ENCODE measurements around the gene AAR2.
A peak's percentile ranks its signal among the peaks of the same experiment; 100 is the strongest.

The AAR2 gene

DNA sequence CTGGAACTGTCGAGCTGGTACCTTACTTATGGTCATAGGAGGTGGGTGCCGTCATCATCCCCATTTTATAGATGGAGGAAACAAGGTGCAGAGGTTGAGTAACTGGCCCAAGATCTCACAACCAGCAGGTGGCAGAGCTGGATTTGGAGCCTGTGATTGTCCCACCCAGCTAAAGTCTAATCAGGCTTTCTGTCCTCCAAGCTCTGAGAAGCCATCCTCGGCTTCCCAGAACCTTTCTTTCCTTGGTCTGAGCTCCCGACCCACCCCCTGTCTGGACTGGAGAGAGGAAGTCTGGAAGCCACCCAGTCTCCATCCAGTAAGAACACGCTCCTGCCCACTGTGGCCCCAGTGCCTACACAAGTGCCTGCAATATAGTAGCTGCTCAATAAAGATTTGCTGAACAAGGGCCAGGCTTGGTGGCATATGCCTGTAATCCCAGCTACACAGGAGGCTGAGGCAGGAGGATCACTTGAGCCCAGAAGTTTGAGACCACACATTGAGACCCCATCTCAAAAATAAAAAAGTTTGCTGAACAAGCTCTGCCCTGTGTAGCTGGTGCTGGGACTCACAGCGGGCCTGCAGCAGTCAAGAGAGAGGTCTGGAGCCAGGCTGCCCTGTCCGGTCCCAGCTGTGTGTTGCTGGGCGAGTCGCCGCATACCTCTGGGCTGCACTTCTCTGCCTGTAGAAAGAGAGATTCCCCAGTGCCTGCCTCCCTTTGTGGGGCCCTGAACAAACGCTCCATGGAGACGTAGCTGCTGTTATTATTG is 37.3 kb downstream of the AAR2 start:
- peak; percentile 6 for DNase-seq
- H2AK5ac ChIP-seq (ENCODE audit: low read length, severe bottlenecking) = no peak overlapping the region
- H3K4ac ChIP-seq (ENCODE audit: low read depth in 1 of 2, low read length in 2 of 2) = no peak overlapping the region
- H4K91ac ChIP-seq (ENCODE audit: low read length) = no peak overlapping the region
- 84% methylated on average over 12 of the region's 12 CpGs for WGBS
- H3K14ac ChIP-seq (ENCODE audit: low read length in 2 of 2) = no peak overlapping the region
- H2AFZ ChIP-seq (ENCODE audit: low read depth, low read length) = no peak overlapping the region
- H2BK120ac ChIP-seq (ENCODE audit: low read depth, low read length) = no peak overlapping the region
- no peaks in the 10 kb centered on the region for H3K9me3 ChIP-seq (ENCODE audit: control insufficient read depth, low read length)
- no peak overlapping the region for H3K27ac ChIP-seq (ENCODE audit: low read length, poor library complexity, severe bottlenecking)
- peaks cover 39 to 71% of the 10 kb centered on the region in 2 experiments for H3K27me3 ChIP-seq (ENCODE audit: control insufficient read depth in 1 of 2, insufficient read depth in 1 of 2, low read length in 2 of 2)
- no peak overlapping the region for H3K9ac ChIP-seq (ENCODE audit: low read length)
- no peaks in the 10 kb centered on the region for H3K36me3 ChIP-seq (ENCODE audit: control insufficient read depth in 1 of 2, insufficient read depth in 2 of 2, low read depth in 1 of 2, low read length in 2 of 2)
- H3K4me2 ChIP-seq (ENCODE audit: low read length, poor library complexity, severe bottlenecking) = no peak overlapping the region
- H3K23ac ChIP-seq (ENCODE audit: low read length in 2 of 2) = no peak overlapping the region
- H4K8ac ChIP-seq (ENCODE audit: low read length) = no peak overlapping the region
- H3K79me1 ChIP-seq (replicated peaks; ENCODE audit: low read length, poor library complexity, severe bottlenecking) = no peaks in the 10 kb centered on the region
- H3K18ac ChIP-seq (ENCODE audit: low read depth in 1 of 2, low read length in 2 of 2) = no peak overlapping the region
- no peak overlapping the region for H3K4me3 ChIP-seq (ENCODE audit: insufficient read depth in 1 of 2, low read depth in 1 of 2, low read length in 2 of 2)
- no peak overlapping the region for H2BK15ac ChIP-seq (ENCODE audit: low read depth, poor library complexity, severe bottlenecking)
- H3K4me1 ChIP-seq (ENCODE audit: control insufficient read depth, insufficient read depth, low read depth, low read length) = no peaks in the 10 kb centered on the region
- no peak overlapping the region for H2BK5ac ChIP-seq (ENCODE audit: low read depth, low read length, poor library complexity, severe bottlenecking)
- no peak overlapping the region for H2BK12ac ChIP-seq (ENCODE audit: low read length in 2 of 2)

DNA sequence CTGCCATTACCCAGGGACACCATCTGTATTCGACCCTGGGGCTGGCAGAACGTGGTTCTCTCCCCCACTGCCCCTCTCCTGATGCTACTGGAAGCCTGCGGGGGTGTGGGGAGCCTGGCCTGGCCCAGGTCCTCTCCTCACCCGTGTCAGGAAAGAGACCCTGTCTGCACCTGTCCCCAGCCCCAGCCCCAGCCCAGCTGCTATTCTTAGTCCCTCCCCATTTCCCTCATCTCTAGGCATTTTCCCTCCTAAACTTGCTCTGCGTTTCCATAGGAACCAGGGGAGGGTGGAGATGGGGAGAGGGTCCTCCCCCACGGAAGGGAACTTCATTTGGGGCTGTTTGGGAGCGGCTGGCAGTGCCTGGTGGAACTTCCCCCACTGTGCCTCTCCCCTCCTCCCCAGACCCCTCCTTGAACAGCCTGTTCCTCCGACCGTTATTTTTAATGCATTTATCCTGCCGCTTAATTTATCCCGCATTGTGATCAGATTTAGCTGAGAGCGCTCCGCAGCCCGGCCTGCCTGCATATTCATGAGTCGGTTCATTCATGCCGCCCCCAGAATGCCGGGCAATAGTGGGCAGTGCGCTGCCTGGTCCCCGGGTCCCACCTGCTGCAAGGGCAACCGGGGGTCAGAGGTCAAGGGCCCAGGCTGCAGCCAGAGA is 38.0 kb downstream of the AAR2 start:
- H3K79me1 ChIP-seq (replicated peaks; ENCODE audit: low read length, poor library complexity, severe bottlenecking) = no peaks in the 10 kb centered on the region
- H3K27me3 ChIP-seq (ENCODE audit: control insufficient read depth in 1 of 2, insufficient read depth in 1 of 2, low read length in 2 of 2) = peaks cover 42 to 74% of the 10 kb centered on the region in 2 experiments
- H3K4me3 ChIP-seq (ENCODE audit: insufficient read depth in 1 of 2, low read depth in 1 of 2, low read length in 2 of 2) = peak overlapping the region in 1 of 2 experiments; percentile 19
- 84% methylated on average over 19 of the region's 20 CpGs for WGBS
- DNase-seq = no peak
- no peak overlapping the region for H3K14ac ChIP-seq (ENCODE audit: low read length in 2 of 2)
- no peaks in the 10 kb centered on the region for H3K36me3 ChIP-seq (ENCODE audit: control insufficient read depth in 1 of 2, insufficient read depth in 2 of 2, low read depth in 1 of 2, low read length in 2 of 2)
- no peak overlapping the region for H3K23ac ChIP-seq (ENCODE audit: low read length in 2 of 2)
- no peak overlapping the region for H2BK12ac ChIP-seq (ENCODE audit: low read length in 2 of 2)
- H3K18ac ChIP-seq (ENCODE audit: low read depth in 1 of 2, low read length in 2 of 2) = no peak overlapping the region
- H2BK5ac ChIP-seq (ENCODE audit: low read depth, low read length, poor library complexity, severe bottlenecking) = no peak overlapping the region
- H2BK120ac ChIP-seq (ENCODE audit: low read depth, low read length) = no peak overlapping the region
- no peak overlapping the region for H3K4me2 ChIP-seq (ENCODE audit: low read length, poor library complexity, severe bottlenecking)
- H3K9me3 ChIP-seq (ENCODE audit: control insufficient read depth, low read length) = no peaks in the 10 kb centered on the region
- no peak overlapping the region for H3K27ac ChIP-seq (ENCODE audit: low read length, poor library complexity, severe bottlenecking)
- H3K4ac ChIP-seq (ENCODE audit: low read depth in 1 of 2, low read length in 2 of 2) = no peak overlapping the region
- no peak overlapping the region for H3K9ac ChIP-seq (ENCODE audit: low read length)
- H2AFZ ChIP-seq (ENCODE audit: low read depth, low read length) = no peak overlapping the region
- H2AK5ac ChIP-seq (ENCODE audit: low read length, severe bottlenecking) = no peak overlapping the region
- no peak overlapping the region for H4K91ac ChIP-seq (ENCODE audit: low read length)
- H3K4me1 ChIP-seq (ENCODE audit: control insufficient read depth, insufficient read depth, low read depth, low read length) = no peaks in the 10 kb centered on the region
- no peak overlapping the region for H2BK15ac ChIP-seq (ENCODE audit: low read depth, poor library complexity, severe bottlenecking)
- H4K8ac ChIP-seq (ENCODE audit: low read length) = no peak overlapping the region

DNA sequence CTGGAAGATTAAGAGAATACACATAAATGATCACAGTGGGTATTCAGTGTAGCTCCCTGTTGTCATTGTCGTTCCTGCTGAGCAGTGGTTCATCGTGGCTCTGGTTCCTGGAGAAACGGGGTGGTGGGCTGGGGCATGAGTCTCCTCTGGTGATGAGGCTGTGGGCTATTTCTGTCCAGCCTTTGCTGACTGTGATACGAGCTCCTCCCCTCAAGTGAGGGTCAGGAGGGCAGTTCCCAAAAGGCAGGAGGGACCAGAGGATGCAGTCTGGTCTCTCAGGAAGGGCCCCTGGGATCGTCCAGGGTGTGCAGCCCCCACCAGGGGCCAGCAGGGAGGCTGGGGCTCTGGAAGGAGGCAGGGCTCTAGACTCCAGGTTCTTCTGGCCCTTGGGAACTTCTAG is 38.7 kb downstream of the AAR2 start:
- Histone ChIP-seq H2AK5ac (ENCODE audit: low read length, severe bottlenecking) (no peak overlapping the region), H3K18ac (ENCODE audit: low read depth in 1 of 2, low read length in 2 of 2) (no peak overlapping the region), H4K91ac (ENCODE audit: low read length) (no peak overlapping the region), H3K79me1 (replicated peaks; ENCODE audit: low read length, poor library complexity, severe bottlenecking) (no peaks in the 10 kb centered on the region), H2AFZ (ENCODE audit: low read depth, low read length) (no peak overlapping the region), H3K36me3 (ENCODE audit: control insufficient read depth in 1 of 2, insufficient read depth in 2 of 2, low read depth in 1 of 2, low read length in 2 of 2) (no peaks in the 10 kb centered on the region), H2BK12ac (ENCODE audit: low read length in 2 of 2) (no peak overlapping the region), H3K9me3 (ENCODE audit: control insufficient read depth, low read length) (no peaks in the 10 kb centered on the region), H2BK120ac (ENCODE audit: low read depth, low read length) (no peak overlapping the region), H3K27ac (ENCODE audit: low read length, poor library complexity, severe bottlenecking) (no peak overlapping the region), H3K27me3 (ENCODE audit: control insufficient read depth in 1 of 2, insufficient read depth in 1 of 2, low read length in 2 of 2) (peaks cover 49 to 81% of the 10 kb centered on the region in 2 experiments), H2BK5ac (ENCODE audit: low read depth, low read length, poor library complexity, severe bottlenecking) (no peak overlapping the region), H3K4me2 (ENCODE audit: low read length, poor library complexity, severe bottlenecking) (no peak overlapping the region), H3K23ac (ENCODE audit: low read length in 2 of 2) (no peak overlapping the region), H3K4me3 (ENCODE audit: insufficient read depth in 1 of 2, low read depth in 1 of 2, low read length in 2 of 2) (no peak overlapping the region), H3K9ac (ENCODE audit: low read length) (no peak overlapping the region), H3K4ac (ENCODE audit: low read depth in 1 of 2, low read length in 2 of 2) (no peak overlapping the region), H2BK15ac (ENCODE audit: low read depth, poor library complexity, severe bottlenecking) (no peak overlapping the region), H3K4me1 (ENCODE audit: control insufficient read depth, insufficient read depth, low read depth, low read length) (no peaks in the 10 kb centered on the region), H3K14ac (ENCODE audit: low read length in 2 of 2) (no peak overlapping the region), H4K8ac (ENCODE audit: low read length) (no peak overlapping the region)
- 69% methylated on average over 5 of the region's 5 CpGs for WGBS
- no peak for DNase-seq

DNA sequence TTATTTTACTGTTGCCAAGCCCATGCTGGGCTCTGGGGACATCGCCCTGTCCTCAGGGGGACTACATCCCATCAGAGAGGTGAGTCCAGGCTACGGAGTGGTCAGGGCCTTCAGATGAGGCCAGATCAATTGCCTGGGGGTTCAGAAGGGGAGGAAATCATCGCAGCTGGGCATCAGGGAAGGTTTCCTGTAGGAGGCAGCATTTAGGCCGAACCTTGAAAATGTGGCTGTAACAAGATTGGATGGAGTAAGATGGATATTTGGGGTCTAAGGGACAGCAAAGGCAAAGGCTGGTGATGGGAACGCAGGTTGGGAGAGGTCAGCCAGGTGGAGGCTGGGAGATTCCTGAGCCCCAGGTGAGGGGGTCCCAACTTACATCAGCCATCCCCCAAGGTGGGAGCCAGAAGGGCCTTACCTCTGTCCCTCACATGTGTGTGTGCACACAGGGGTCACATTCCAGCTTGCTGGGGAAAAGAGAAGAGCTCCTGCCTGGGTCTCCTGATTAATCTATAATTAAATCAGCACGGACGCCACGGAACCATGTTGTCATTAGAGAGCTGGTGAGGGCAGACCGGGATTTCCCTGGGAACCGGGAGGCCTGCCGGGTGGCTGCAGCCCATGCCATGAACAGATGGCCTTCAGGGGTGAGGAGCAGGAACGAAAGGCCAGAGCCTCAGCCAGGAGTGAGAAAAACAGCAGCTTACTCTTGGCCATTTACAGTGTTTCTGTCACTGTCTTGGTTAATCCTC is 39.3 kb downstream of the AAR2 start:
- no peak overlapping the region for H3K9ac ChIP-seq (ENCODE audit: low read length)
- no peak overlapping the region for H3K27ac ChIP-seq (ENCODE audit: low read length, poor library complexity, severe bottlenecking)
- H4K8ac ChIP-seq (ENCODE audit: low read length) = no peak overlapping the region
- no peak overlapping the region for H3K4ac ChIP-seq (ENCODE audit: low read depth in 1 of 2, low read length in 2 of 2)
- WGBS = 88% methylated on average over 12 of the region's 12 CpGs
- H2AFZ ChIP-seq (ENCODE audit: low read depth, low read length) = no peak overlapping the region
- H3K14ac ChIP-seq (ENCODE audit: low read length in 2 of 2) = no peak overlapping the region
- H2BK15ac ChIP-seq (ENCODE audit: low read depth, poor library complexity, severe bottlenecking) = no peak overlapping the region
- no peaks in the 10 kb centered on the region for H3K4me1 ChIP-seq (ENCODE audit: control insufficient read depth, insufficient read depth, low read depth, low read length)
- no peak overlapping the region for H3K4me2 ChIP-seq (ENCODE audit: low read length, poor library complexity, severe bottlenecking)
- no peak overlapping the region for H3K4me3 ChIP-seq (ENCODE audit: insufficient read depth in 1 of 2, low read depth in 1 of 2, low read length in 2 of 2)
- no peak overlapping the region for H3K23ac ChIP-seq (ENCODE audit: low read length in 2 of 2)
- no peak overlapping the region for H4K91ac ChIP-seq (ENCODE audit: low read length)
- no peak overlapping the region for H2BK5ac ChIP-seq (ENCODE audit: low read depth, low read length, poor library complexity, severe bottlenecking)
- no peak overlapping the region for H2BK12ac ChIP-seq (ENCODE audit: low read length in 2 of 2)
- H3K9me3 ChIP-seq (ENCODE audit: control insufficient read depth, low read length) = no peaks in the 10 kb centered on the region
- DNase-seq = no peak
- no peaks in the 10 kb centered on the region for H3K79me1 ChIP-seq (replicated peaks; ENCODE audit: low read length, poor library complexity, severe bottlenecking)
- H2AK5ac ChIP-seq (ENCODE audit: low read length, severe bottlenecking) = no peak overlapping the region
- no peak overlapping the region for H2BK120ac ChIP-seq (ENCODE audit: low read depth, low read length)
- H3K18ac ChIP-seq (ENCODE audit: low read depth in 1 of 2, low read length in 2 of 2) = no peak overlapping the region
- H3K36me3 ChIP-seq (ENCODE audit: control insufficient read depth in 1 of 2, insufficient read depth in 2 of 2, low read depth in 1 of 2, low read length in 2 of 2) = no peaks in the 10 kb centered on the region
- H3K27me3 ChIP-seq (ENCODE audit: control insufficient read depth in 1 of 2, insufficient read depth in 1 of 2, low read length in 2 of 2) = peaks cover 52 to 85% of the 10 kb centered on the region in 2 experiments
